ENCODE data around the gene STN1.

The STN1 gene

GRCh38 chr10:103870516-103870915, 47.5 kb downstream of the STN1 start:
- no peak for TF ChIP-seq CTCF (IDR thresholded peaks at IDR 0.05; ENCODE audit: low read depth, low read length)
- no peak overlapping the region for H3K4me3 ChIP-seq (ENCODE audit: low read depth, low read length)

DNA sequence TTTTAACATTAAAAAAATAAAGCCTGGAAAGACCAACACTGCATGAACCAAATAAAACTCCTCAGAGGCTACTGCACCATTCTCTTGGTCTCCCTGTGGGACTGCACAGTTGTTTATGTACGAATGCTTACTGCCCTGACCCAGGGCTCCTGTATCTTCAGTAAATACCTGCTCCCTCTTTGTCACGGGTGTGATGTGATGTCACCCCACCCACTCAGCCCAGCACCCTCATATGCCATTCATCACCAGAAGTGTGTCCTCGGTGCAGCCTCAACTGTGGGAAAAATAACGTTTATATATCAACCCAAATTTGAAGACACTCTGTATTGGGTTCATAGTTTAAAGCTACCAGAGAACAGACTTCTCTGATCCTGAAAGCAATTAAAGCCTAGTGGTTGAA, 48.6 kb downstream of the STN1 start:
- no peak overlapping the region for H3K4me3 ChIP-seq (ENCODE audit: low read depth, low read length)
- TF ChIP-seq CTCF (IDR thresholded peaks at IDR 0.05; ENCODE audit: low read depth, low read length) = no peak

GRCh38 chr10:103868200-103868599, 49.8 kb downstream of the STN1 start:
- H3K4me3 ChIP-seq (ENCODE audit: low read depth, low read length) = no peak overlapping the region
- no peak for TF ChIP-seq CTCF (IDR thresholded peaks at IDR 0.05; ENCODE audit: low read depth, low read length)

DNA sequence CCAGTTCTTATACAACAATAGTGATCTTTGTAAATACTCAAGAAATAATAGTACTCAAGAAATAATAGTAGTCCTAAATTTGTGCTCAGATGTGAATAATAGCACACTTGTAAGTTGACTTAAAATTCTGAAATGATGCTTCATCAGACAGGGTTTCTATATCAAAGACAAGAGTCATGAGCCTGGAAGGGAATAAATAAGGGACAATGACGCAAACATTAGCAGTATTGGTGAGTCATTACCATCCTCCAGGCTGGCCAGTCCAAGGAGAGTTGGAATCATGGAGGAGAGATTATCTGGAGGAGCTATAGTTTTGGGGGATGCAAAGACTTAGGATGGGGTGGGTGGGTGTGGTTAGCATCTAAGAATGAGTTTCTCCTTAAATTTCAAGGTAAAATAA, 56.5 kb downstream of the STN1 start:
- no peak for TF ChIP-seq CTCF (IDR thresholded peaks at IDR 0.05; ENCODE audit: low read depth, low read length)

GRCh38 chr10:103859161-103860086, 58.6 kb downstream of the STN1 start:
- TF ChIP-seq CTCF (IDR thresholded peaks at IDR 0.05; ENCODE audit: low read depth, low read length) = peak; percentile 48; the same call in 1 of the 2 replicates
- H3K4me3 ChIP-seq (ENCODE audit: low read depth, low read length) = no peak overlapping the region

More for the DNA sequence above, 56.5 kb downstream of the STN1 start:
- H3K4me3 ChIP-seq (ENCODE audit: low read depth, low read length) = no peak overlapping the region

GRCh38 chr10:103858360-103858759, 59.6 kb downstream of the STN1 start:
- TF ChIP-seq CTCF (IDR thresholded peaks at IDR 0.05; ENCODE audit: low read depth, low read length) = no peak
- no peak overlapping the region for H3K4me3 ChIP-seq (ENCODE audit: low read depth, low read length)

GRCh38 chr10:103856797-103857170, 61.2 kb downstream of the STN1 start:
- no peak for TF ChIP-seq CTCF (IDR thresholded peaks at IDR 0.05; ENCODE audit: low read depth, low read length)
- no peak overlapping the region for H3K4me3 ChIP-seq (ENCODE audit: low read depth, low read length)
